Measurements from ENCODE around the gene PCDH20. TPM values are rescaled to one million over a fixed set of nuclear protein-coding genes. Genes with fewer than 3 reads are reported as not detected.

The PCDH20 gene
- total and polyA plus RNA-seq, 10 of the 15 experiments (the other 5 are each of a cell fraction or from before 2014, with no cell fraction given): 0.03 TPM; not detected in 9

DNA sequence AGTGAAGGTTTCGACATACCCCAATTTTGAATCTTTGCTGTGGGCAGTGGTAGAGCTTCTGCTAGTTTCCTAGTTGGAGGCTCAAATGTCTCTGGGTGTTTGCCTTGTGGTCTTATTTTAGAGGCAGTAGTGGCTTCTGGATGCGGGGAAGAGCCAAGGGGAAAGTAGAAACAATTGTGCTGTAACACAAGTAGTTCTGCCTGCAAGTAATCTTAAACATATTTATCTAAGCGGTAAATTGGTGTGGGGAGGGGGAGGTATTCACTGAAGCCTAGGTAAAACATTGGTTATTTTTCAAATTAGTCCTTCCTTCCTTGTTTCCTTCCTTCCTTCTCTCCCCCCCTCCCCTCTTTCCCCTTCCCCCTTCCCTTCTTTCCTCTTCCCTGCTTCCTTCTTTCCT is at the start of gene PCDH20 (continued):
- TF ChIP-seq, protein P1, sequence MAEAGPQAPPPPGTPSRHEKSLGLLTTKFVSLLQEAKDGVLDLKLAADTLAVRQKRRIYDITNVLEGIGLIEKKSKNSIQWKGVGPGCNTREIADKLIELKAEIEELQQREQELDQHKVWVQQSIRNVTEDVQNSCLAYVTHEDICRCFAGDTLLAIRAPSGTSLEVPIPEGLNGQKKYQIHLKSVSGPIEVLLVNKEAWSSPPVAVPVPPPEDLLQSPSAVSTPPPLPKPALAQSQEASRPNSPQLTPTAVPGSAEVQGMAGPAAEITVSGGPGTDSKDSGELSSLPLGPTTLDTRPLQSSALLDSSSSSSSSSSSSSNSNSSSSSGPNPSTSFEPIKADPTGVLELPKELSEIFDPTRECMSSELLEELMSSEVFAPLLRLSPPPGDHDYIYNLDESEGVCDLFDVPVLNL (IDR thresholded peaks at IDR 0.05; ENCODE audit: low read depth, low read length): no peak
- TF ChIP-seq, protein P2, sequence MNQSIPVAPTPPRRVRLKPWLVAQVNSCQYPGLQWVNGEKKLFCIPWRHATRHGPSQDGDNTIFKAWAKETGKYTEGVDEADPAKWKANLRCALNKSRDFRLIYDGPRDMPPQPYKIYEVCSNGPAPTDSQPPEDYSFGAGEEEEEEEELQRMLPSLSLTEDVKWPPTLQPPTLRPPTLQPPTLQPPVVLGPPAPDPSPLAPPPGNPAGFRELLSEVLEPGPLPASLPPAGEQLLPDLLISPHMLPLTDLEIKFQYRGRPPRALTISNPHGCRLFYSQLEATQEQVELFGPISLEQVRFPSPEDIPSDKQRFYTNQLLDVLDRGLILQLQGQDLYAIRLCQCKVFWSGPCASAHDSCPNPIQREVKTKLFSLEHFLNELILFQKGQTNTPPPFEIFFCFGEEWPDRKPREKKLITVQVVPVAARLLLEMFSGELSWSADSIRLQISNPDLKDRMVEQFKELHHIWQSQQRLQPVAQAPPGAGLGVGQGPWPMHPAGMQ (IDR thresholded peaks at IDR 0.05; ENCODE audit: borderline replicate concordance): no peak
- no peak for TF ChIP-seq SREBF1 (IDR thresholded peaks at IDR 0.05; ENCODE audit: low read length)
- TF ChIP-seq ESRRA (IDR thresholded peaks at IDR 0.05; ENCODE audit: low read length): no peak
- TF ChIP-seq, protein P3, sequence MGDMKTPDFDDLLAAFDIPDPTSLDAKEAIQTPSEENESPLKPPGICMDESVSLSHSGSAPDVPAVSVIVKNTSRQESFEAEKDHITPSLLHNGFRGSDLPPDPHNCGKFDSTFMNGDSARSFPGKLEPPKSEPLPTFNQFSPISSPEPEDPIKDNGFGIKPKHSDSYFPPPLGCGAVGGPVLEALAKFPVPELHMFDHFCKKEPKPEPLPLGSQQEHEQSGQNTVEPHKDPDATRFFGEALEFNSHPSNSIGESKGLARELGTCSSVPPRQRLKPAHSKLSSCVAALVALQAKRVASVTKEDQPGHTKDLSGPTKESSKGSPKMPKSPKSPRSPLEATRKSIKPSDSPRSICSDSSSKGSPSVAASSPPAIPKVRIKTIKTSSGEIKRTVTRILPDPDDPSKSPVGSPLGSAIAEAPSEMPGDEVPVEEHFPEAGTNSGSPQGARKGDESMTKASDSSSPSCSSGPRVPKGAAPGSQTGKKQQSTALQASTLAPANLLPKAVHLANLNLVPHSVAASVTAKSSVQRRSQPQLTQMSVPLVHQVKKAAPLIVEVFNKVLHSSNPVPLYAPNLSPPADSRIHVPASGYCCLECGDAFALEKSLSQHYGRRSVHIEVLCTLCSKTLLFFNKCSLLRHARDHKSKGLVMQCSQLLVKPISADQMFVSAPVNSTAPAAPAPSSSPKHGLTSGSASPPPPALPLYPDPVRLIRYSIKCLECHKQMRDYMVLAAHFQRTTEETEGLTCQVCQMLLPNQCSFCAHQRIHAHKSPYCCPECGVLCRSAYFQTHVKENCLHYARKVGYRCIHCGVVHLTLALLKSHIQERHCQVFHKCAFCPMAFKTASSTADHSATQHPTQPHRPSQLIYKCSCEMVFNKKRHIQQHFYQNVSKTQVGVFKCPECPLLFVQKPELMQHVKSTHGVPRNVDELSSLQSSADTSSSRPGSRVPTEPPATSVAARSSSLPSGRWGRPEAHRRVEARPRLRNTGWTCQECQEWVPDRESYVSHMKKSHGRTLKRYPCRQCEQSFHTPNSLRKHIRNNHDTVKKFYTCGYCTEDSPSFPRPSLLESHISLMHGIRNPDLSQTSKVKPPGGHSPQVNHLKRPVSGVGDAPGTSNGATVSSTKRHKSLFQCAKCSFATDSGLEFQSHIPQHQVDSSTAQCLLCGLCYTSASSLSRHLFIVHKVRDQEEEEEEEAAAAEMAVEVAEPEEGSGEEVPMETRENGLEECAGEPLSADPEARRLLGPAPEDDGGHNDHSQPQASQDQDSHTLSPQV (IDR thresholded peaks at IDR 0.05): no peak
- TF ChIP-seq POLR2AphosphoS5 (IDR thresholded peaks at IDR 0.05; ENCODE audit: low read length): no peak
- no peak for TF ChIP-seq ZZZ3 (IDR thresholded peaks at IDR 0.05; ENCODE audit: control insufficient read depth, insufficient read length, low read depth)
